HEK293 (cell line): Measurements from ENCODE around the gene PNPLA6.

Experiments used
- ATF2 ChIP-seq: fragments of 450-650 bp; formaldehyde crosslinking; IDR thresholded peaks from 2 replicates; pipeline ENCODE4 v1.5.1; 2016; ENCODE audit warnings: missing biosample characterization, missing genetic modification characterization, low read depth
- BCL11B ChIP-seq: fragments of 450-650 bp; formaldehyde crosslinking; IDR thresholded peaks from 2 replicates; pipeline ENCODE4 v1.5.1; 2016; ENCODE audit warnings: low read depth, missing biosample characterization, missing genetic modification characterization
- CTCF ChIP-seq: fragments of 450-650 bp; formaldehyde crosslinking; IDR thresholded peaks from 2 replicates; pipeline ENCODE4 v1.5.1; 2016; ENCODE audit warnings: missing biosample characterization, missing genetic modification characterization
- EGR2 ChIP-seq: fragments of 450-650 bp; formaldehyde crosslinking; IDR thresholded peaks from 2 replicates; pipeline ENCODE4 v1.5.1; 2016; ENCODE audit warnings: low read depth, missing biosample characterization, missing genetic modification characterization
- HOXD13 ChIP-seq: sonication (generic); formaldehyde crosslinking; IDR thresholded peaks from 2 replicates; pipeline ENCODE4 v1.8.0; 2022; ENCODE audit warnings: missing genetic modification reagents, borderline replicate concordance
- INSM2 ChIP-seq: fragments of 450-650 bp; formaldehyde crosslinking; IDR thresholded peaks from 2 replicates; pipeline ENCODE4 v1.5.1; 2016; ENCODE audit warnings: missing biosample characterization, missing genetic modification characterization
- KLF8 ChIP-seq: fragments of 450-650 bp; formaldehyde crosslinking; IDR thresholded peaks from 2 replicates; pipeline ENCODE4 v1.5.1; 2016; ENCODE audit warnings: missing biosample characterization, missing genetic modification characterization
- OSR2 ChIP-seq: fragments of 450-650 bp; formaldehyde crosslinking; IDR thresholded peaks from 2 replicates; pipeline ENCODE4 v1.5.1; 2016; ENCODE audit warnings: missing biosample characterization, missing genetic modification characterization
- PRDM4 ChIP-seq: fragments of 450-650 bp; formaldehyde crosslinking; IDR thresholded peaks from 2 replicates; pipeline ENCODE4 v1.5.1; 2017; ENCODE audit warnings: missing biosample characterization, missing genetic modification characterization
- SP2 ChIP-seq: fragments of 450-650 bp; formaldehyde crosslinking; IDR thresholded peaks from 2 replicates; pipeline ENCODE4 v1.5.1; 2016; ENCODE audit warnings: missing biosample characterization, missing genetic modification characterization
- WT1 ChIP-seq: fragments of 450-650 bp; formaldehyde crosslinking; IDR thresholded peaks from 2 replicates; pipeline ENCODE4 v1.5.1; 2016; ENCODE audit warnings: missing biosample characterization, missing genetic modification characterization
- ZBTB49 ChIP-seq: fragments of 450-650 bp; formaldehyde crosslinking; IDR thresholded peaks from 2 replicates; pipeline ENCODE4 v1.5.1; 2016; ENCODE audit warnings: missing biosample characterization, missing genetic modification characterization, low read depth
- ZNF112 ChIP-seq: fragments of 450-650 bp; formaldehyde crosslinking; IDR thresholded peaks from 2 replicates; pipeline ENCODE4 v1.5.0; 2017; ENCODE audit warnings: missing biosample characterization, missing genetic modification characterization
- ZNF24 ChIP-seq: fragments of 450-650 bp; formaldehyde crosslinking; IDR thresholded peaks from 2 replicates; pipeline ENCODE4 v1.5.1; 2016; ENCODE audit warnings: missing biosample characterization, missing genetic modification characterization
- ZNF335 ChIP-seq: fragments of 450-650 bp; formaldehyde crosslinking; conservative IDR thresholded peaks from 2 replicates; pipeline ENCODE4 v1.5.1; 2016; ENCODE audit warnings: missing biosample characterization, missing genetic modification characterization
- ZNF37A ChIP-seq: fragments of 450-650 bp; IDR thresholded peaks from 2 replicates; pipeline ENCODE4 v1.5.1; 2018; ENCODE audit warnings: missing biosample characterization, missing genetic modification characterization
- ZNF394 ChIP-seq: fragments of 450-650 bp; formaldehyde crosslinking; IDR thresholded peaks from 2 replicates; pipeline ENCODE4 v1.5.1; 2016; ENCODE audit warnings: missing biosample characterization, missing genetic modification characterization, mild to moderate bottlenecking, moderate library complexity, borderline replicate concordance
- ZNF423 ChIP-seq: fragments of 450-650 bp; formaldehyde crosslinking; IDR thresholded peaks from 2 replicates; pipeline ENCODE4 v1.5.1; 2016; ENCODE audit warnings: missing biosample characterization, missing genetic modification characterization
- ZNF510 ChIP-seq: fragments of 450-650 bp; formaldehyde crosslinking; IDR thresholded peaks from 2 replicates; pipeline ENCODE4 v1.5.1; 2018; ENCODE audit warnings: mild to moderate bottlenecking, missing genetic modification characterization, missing biosample characterization; ENCODE audit not compliant: insufficient replicate concordance
- ZNF585B ChIP-seq: fragments of 450-650 bp; formaldehyde crosslinking; IDR thresholded peaks from 2 replicates; pipeline ENCODE4 v1.5.1; 2016; ENCODE audit warnings: missing biosample characterization, missing genetic modification characterization
- ZNF639 ChIP-seq: fragments of 450-650 bp; formaldehyde crosslinking; IDR thresholded peaks from 2 replicates; pipeline ENCODE4 v1.5.1; 2016; ENCODE audit warnings: missing biosample characterization, missing genetic modification characterization
- ZNF654 ChIP-seq: fragments of 450-650 bp; formaldehyde crosslinking; IDR thresholded peaks from 2 replicates; pipeline ENCODE4 v1.5.1; 2016; ENCODE audit warnings: low read depth, missing biosample characterization, missing genetic modification characterization
- ZNF747 ChIP-seq: fragments of 450-650 bp; formaldehyde crosslinking; IDR thresholded peaks from 2 replicates; pipeline ENCODE4 v1.5.1; 2016; ENCODE audit warnings: missing biosample characterization, missing genetic modification characterization
- ZNF76 ChIP-seq: fragments of 450-650 bp; formaldehyde crosslinking; IDR thresholded peaks from 2 replicates; pipeline ENCODE4; 2016; ENCODE audit warnings: low read depth, missing biosample characterization, missing genetic modification characterization, borderline replicate concordance
- ZNF777 ChIP-seq: fragments of 450-650 bp; formaldehyde crosslinking; IDR thresholded peaks from 2 replicates; pipeline ENCODE4 v1.5.1; 2017; ENCODE audit warnings: missing biosample characterization, missing genetic modification characterization, borderline replicate concordance
- ZNF785 ChIP-seq: fragments of 450-650 bp; formaldehyde crosslinking; IDR thresholded peaks from 2 replicates; pipeline ENCODE4 v1.5.1; 2016; ENCODE audit warnings: missing biosample characterization, missing genetic modification characterization
- ZNF791 ChIP-seq: fragments of 450-650 bp; formaldehyde crosslinking; IDR thresholded peaks from 2 replicates; pipeline ENCODE4 v1.5.1; 2016; ENCODE audit warnings: missing biosample characterization, missing genetic modification characterization
- ZSCAN4 ChIP-seq: fragments of 450-650 bp; formaldehyde crosslinking; IDR thresholded peaks from 2 replicates; pipeline ENCODE4 v1.5.1; 2017; ENCODE audit warnings: missing biosample characterization, missing genetic modification characterization

Gene PNPLA6

GRCh38 chr19:7488736-7489353 is 46.7 kb upstream of the PNPLA6 start, which contains the start of gene PEX11G (continued):
- TF ChIP-seq ZNF423 (tag by site-specific recombination) = no peak
- TF ChIP-seq KLF8 (tag by site-specific recombination) = peak; percentile 46; the same call in 1 of the 2 replicates
- TF ChIP-seq ZNF510 = no peak
- TF ChIP-seq ZNF112 (tag by site-specific recombination) = no peak
- TF ChIP-seq ZNF585B (tag by site-specific recombination) = no peak
- TF ChIP-seq ZBTB49 (tag by site-specific recombination) = no peak
- peak; percentile 39; the same call in 1 of the 2 replicates for TF ChIP-seq ZNF76 (tag by site-specific recombination)
- no peak for TF ChIP-seq ZSCAN4 (tag by site-specific recombination)
- no peak for TF ChIP-seq INSM2 (tag by site-specific recombination)
- no peak for TF ChIP-seq ZNF747 (tag by site-specific recombination)
- TF ChIP-seq SP2 (tag by site-specific recombination) = peak; percentile 30; the same call in 1 of the 2 replicates
- 0 out of 2 replicates have a peak, but pooled peaks have one; percentile 62 for TF ChIP-seq BCL11B
- TF ChIP-seq ATF2 (tag by site-specific recombination) = peak; percentile 96
- no peak for TF ChIP-seq ZNF24 (tag by site-specific recombination)
- TF ChIP-seq ZNF394 (tag by site-specific recombination) = peak; percentile 26; the same call in 1 of the 2 replicates
- no peak for TF ChIP-seq ZNF791 (tag by site-specific recombination)
- peak; percentile 23; the same call in 1 of the 2 replicates for TF ChIP-seq EGR2
- no peak for TF ChIP-seq ZNF777 (tag by site-specific recombination)
- 0 out of 2 replicates have a peak, but pooled peaks have one; percentile 36 for TF ChIP-seq ZNF639 (tag by site-specific recombination)
- no peak for TF ChIP-seq WT1 (tag by site-specific recombination)
- TF ChIP-seq PRDM4 (tag by site-specific recombination) = no peak
- no peak for TF ChIP-seq ZNF785 (tag by site-specific recombination)
- TF ChIP-seq HOXD13 = no peak
- 0 out of 2 replicates have a peak, but pooled peaks have one; percentile 2 for TF ChIP-seq CTCF (tag by site-specific recombination)
- no peak for TF ChIP-seq ZNF654
- no peak for TF ChIP-seq OSR2 (tag by site-specific recombination)
- peak; percentile 82 for TF ChIP-seq ZNF335 (tag by site-specific recombination)
- TF ChIP-seq ZNF37A (tag by site-specific recombination) = no peak
